B cell (primary cell): ENCODE data around the gene MME. TPM values are rescaled to one million over a fixed set of nuclear protein-coding genes. Genes with fewer than 3 reads are reported as not detected.

Source experiments
- ATAC-seq: fragments of 200-7000 bp; cut with Tn5 transposase; one replicate; pipeline ENCODE4 v1.10.0; 2021; ENCODE audit warnings: low read depth, mild to moderate bottlenecking, moderate number of reproducible peaks, moderate library complexity
- CTCF ChIA-PET: fragments of 350-600 bp; sonication (Branson Sonifier 250); formaldehyde crosslinking; loops from one replicate; lab custom pipeline; 2021; ENCODE audit warnings: antibody characterized with exemption, inconsistent platforms; lab: Charles Lee
- POLR2A ChIA-PET: fragments of 350-600 bp; sonication (Branson Sonifier 250); formaldehyde crosslinking; loops from one replicate; lab custom pipeline; 2021; ENCODE audit warnings: antibody characterized with exemption; lab: Charles Lee
- DNase-seq: peaks from one replicate; pipeline ENCODE4 v3.0.0; 2013
- H2AFZ ChIP-seq: 2 replicates; pipeline ENCODE4 v1.6.1; 2012; ENCODE audit warnings: mild to moderate bottlenecking, low read depth, low read length; ENCODE audit not compliant: insufficient read depth, poor library complexity, severe bottlenecking
- H3K27ac ChIP-seq, 2 donors: 1 replicate in 1 of 2; 2 replicates in 1 of 2; pipeline ENCODE4 v1.5.1; 2012 to 2013; ENCODE audit warnings: low read length in 2 of 2, mild to moderate bottlenecking in 2 of 2, moderate library complexity in 1 of 2
- H3K27me3 ChIP-seq, 4 experiments: fragments of 200-600 bp in 1 of 4; sonication (generic) in 1 of 4; replicated peaks in 1 of 4; 1 replicate in 2 of 4; 2 replicates in 2 of 4; pipeline versions ENCODE4 v1.6.1 to v1.7.0; 2013 to 2016; ENCODE audit warnings: low read length in 3 of 4, mild to moderate bottlenecking in 2 of 4, mixed read lengths in 1 of 4, moderate library complexity in 1 of 4; ENCODE audit not compliant: insufficient read depth in 4 of 4, control insufficient read depth in 3 of 4; ENCODE audit errors: control extremely low read depth in 1 of 4
- H3K36me3 ChIP-seq, 2 experiments: replicated peaks in 1 of 2; 1 replicate in 1 of 2; 2 replicates in 1 of 2; pipeline versions ENCODE4 v1.6.1 to v1.7.1; 2013; ENCODE audit warnings: low read length in 1 of 2; ENCODE audit not compliant: insufficient read depth in 2 of 2, control insufficient read depth in 1 of 2; ENCODE audit errors: control extremely low read depth in 1 of 2, extremely low read depth in 1 of 2
- H3K4me1 ChIP-seq, 2 donors: fragments of 200-600 bp in 1 of 2; sonication (generic) in 1 of 2; 1 replicate in 1 of 2; 2 replicates in 1 of 2; pipeline versions ENCODE4 v1.5.1 to v1.6.1; 2013 to 2017; ENCODE audit warnings: low read length in 2 of 2; ENCODE audit not compliant: control insufficient read depth in 2 of 2, insufficient read depth in 2 of 2
- H3K4me2 ChIP-seq: replicated peaks from 2 replicates; pipeline ENCODE3; 2012; ENCODE audit warnings: mild to moderate bottlenecking, low read depth, low read length; ENCODE audit not compliant: poor library complexity, severe bottlenecking
- H3K4me3 ChIP-seq, 5 experiments: fragments of 200-600 bp in 1 of 5; sonication (generic) in 1 of 5; 1 replicate in 3 of 5; 2 replicates in 2 of 5; pipeline versions ENCODE4 v1.5.1 to v1.7.0; 2011 to 2016; ENCODE audit warnings: low read length in 4 of 5, mild to moderate bottlenecking in 4 of 5, low read depth in 2 of 5, control low read depth in 1 of 5, moderate library complexity in 1 of 5; ENCODE audit not compliant: insufficient read depth in 1 of 5; ENCODE audit errors: control extremely low read depth in 1 of 5, extremely low read depth in 1 of 5
- H3K79me2 ChIP-seq: fragments of 200-600 bp; sonication (generic); one replicate; pipeline ENCODE4 v1.6.0; 2016; ENCODE audit warnings: low read length; ENCODE audit not compliant: control insufficient read depth, insufficient read depth
- H3K9ac ChIP-seq: fragments of 200-600 bp; sonication (generic); 2 replicates; pipeline ENCODE4 v1.6.1; 2017; ENCODE audit warnings: mild to moderate bottlenecking, low read length, moderate library complexity
- H3K9me3 ChIP-seq, 3 donors: one replicate each; pipeline versions ENCODE4 v1.6.1 to v1.7.1; 2013; ENCODE audit warnings: low read length in 2 of 3; ENCODE audit not compliant: control insufficient read depth in 2 of 3, insufficient read depth in 1 of 3; ENCODE audit errors: control extremely low read depth in 1 of 3
- H4K20me1 ChIP-seq: 2 replicates; pipeline ENCODE4 v1.6.0; 2012; ENCODE audit warnings: mild to moderate bottlenecking, low read length; ENCODE audit not compliant: insufficient read depth, control insufficient read depth, poor library complexity, severe bottlenecking
- H3K27ac Mint-ChIP-seq: one replicate; pipeline ENCODE4 v1.8.0; 2021; ENCODE audit warnings: mixed read lengths
- H3K27me3 Mint-ChIP-seq: one replicate; pipeline ENCODE4 v1.8.0; 2021; ENCODE audit warnings: mixed read lengths
- H3K4me1 Mint-ChIP-seq: one replicate; pipeline ENCODE4 v1.8.0; 2021; ENCODE audit warnings: mixed read lengths
- H3K4me3 Mint-ChIP-seq: one replicate; pipeline ENCODE4 v1.8.0; 2021; ENCODE audit warnings: mixed read lengths
- H3K9me3 Mint-ChIP-seq: one replicate; pipeline ENCODE4 v1.8.0; 2022; ENCODE audit warnings: mixed read lengths; ENCODE audit not compliant: insufficient read depth
- CTCF ChIP-seq: fragments of 200-600 bp; IDR thresholded peaks from one replicate; pipeline ENCODE4 v1.8.0; 2022; ENCODE audit warnings: antibody characterized with exemption, mild to moderate bottlenecking
- EZH2 ChIP-seq: IDR thresholded peaks from 2 replicates; pipeline ENCODE4 v1.6.1; 2012; ENCODE audit warnings: borderline replicate concordance, low read depth, mild to moderate bottlenecking, moderate library complexity, low read length; ENCODE audit not compliant: insufficient read depth, poor library complexity, severe bottlenecking
- WGBS: methylation state at CpG from one replicate; pipeline ENCODE4 v1.1.5; 2013; ENCODE audit warnings: missing lambda C conversion rate; ENCODE audit not compliant: insufficient coverage; 5-methylcytosine and 5-hydroxymethylcytosine counted together
- intact Hi-C: fragments of 100-400 bp; cut with micrococcal nuclease; formaldehyde crosslinking; loops from one replicate; pipeline ENCODE4 v1.10.0; 2022
- polyA plus RNA-seq: library from polyadenylated mRNA; depleted of rRNA; stranded (reverse); fragments of >200 nt; gene quantifications from 2 replicates; pipeline ENCODE4 v1.2.3, GENCODE V29; 2012
- total RNA-seq, 2 donors: library from RNA; stranded (reverse); fragments of 120-200 nt in 1 of 2; gene quantifications; 1 replicate in 1 of 2; 2 replicates in 1 of 2; pipeline versions ENCODE4 v1.2.3 to v1.2.4, GENCODE V29; 2013 to 2022

MME gene
- total and polyA plus RNA-seq, 2 donors (not counting 1 experiment from before 2014, with no cell fraction given): 0.88 to 11.2 TPM

DNA sequence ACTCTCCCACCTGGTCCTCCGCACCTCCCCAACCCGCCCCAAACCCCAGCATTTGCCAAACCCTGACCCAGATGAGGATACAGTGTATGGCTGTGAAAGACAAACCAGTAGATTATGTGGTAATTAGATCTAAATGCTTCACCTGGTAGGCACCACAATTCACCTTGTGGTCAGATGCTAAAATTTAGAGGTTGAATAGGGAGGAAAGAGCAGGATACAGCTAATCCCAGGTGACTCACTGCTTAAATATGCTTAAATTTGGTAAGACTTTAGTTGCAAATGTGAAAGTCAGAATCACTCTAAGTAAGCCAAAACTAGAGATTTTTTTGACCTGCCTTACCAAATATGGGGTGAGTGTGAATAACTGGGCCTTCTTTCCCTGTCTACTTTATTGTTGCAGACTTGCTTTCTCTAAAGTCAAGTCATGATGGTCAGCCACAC, 105.5 kb downstream of the MME start:
- H3K4me3 ChIP-seq: no peak overlapping the region
- H4K20me1 ChIP-seq: no peaks in the 10 kb centered on the region
- Mint-ChIP-seq H3K4me1 (peaks cover 19% of the 10 kb centered on the region), H3K27ac (no peak overlapping the region), H3K4me3 (no peak overlapping the region), H3K27me3 (no peaks in the 10 kb centered on the region), H3K9me3 (no peaks in the 10 kb centered on the region)
- H3K4me1 ChIP-seq: peaks cover 18 to 21% of the 10 kb centered on the region in 2 donors
- no peak for ATAC-seq
- H3K79me2 ChIP-seq: no peaks in the 10 kb centered on the region
- H3K4me2 ChIP-seq: no peak overlapping the region
- POLR2A ChIA-PET: no interaction called here
- no peaks in the 10 kb centered on the region for H3K36me3 ChIP-seq
- DNase-seq: no peak
- H3K9ac ChIP-seq: no peak overlapping the region
- TF ChIP-seq EZH2 (no peak), CTCF (no peak)
- H3K9me3 ChIP-seq: no peaks in the 10 kb centered on the region
- intact Hi-C loops: no loop called here
- H2AFZ ChIP-seq: no peak overlapping the region
- WGBS: no CpG with 5 or more reads among the region's 2 CpGs
- no peaks in the 10 kb centered on the region for H3K27me3 ChIP-seq
- no peak overlapping the region for H3K27ac ChIP-seq
- CTCF ChIA-PET: no interaction called here

- CTCF ChIA-PET: no interaction called here
- DNase-seq (no peak), ATAC-seq (no peak)
- Histone ChIP-seq H3K36me3 (no peaks in the 10 kb centered on the region), H3K79me2 (no peaks in the 10 kb centered on the region), H3K4me2 (no peak overlapping the region), H3K9me3 (no peaks in the 10 kb centered on the region), H3K27me3 (no peaks in the 10 kb centered on the region), H2AFZ (no peak overlapping the region), H3K4me1 (peaks cover 18 to 23% of the 10 kb centered on the region in 2 donors), H4K20me1 (no peaks in the 10 kb centered on the region), H3K27ac (no peak overlapping the region), H3K9ac (no peak overlapping the region), H3K4me3 (no peak overlapping the region)
- Mint-ChIP-seq H3K4me3 (no peak overlapping the region), H3K9me3 (no peaks in the 10 kb centered on the region), H3K27me3 (no peaks in the 10 kb centered on the region), H3K27ac (no peak overlapping the region), H3K4me1 (peaks cover 19% of the 10 kb centered on the region)
- intact Hi-C loops: no loop called here
- no CpG with 5 or more reads among the region's 2 CpGs for WGBS
- no peak for TF ChIP-seq EZH2
- TF ChIP-seq CTCF: no peak
- POLR2A ChIA-PET: no interaction called here
Measured at GRCh38 chr3:155188031-155188430, 107.9 kb downstream of the MME start.
